Progenitor cell of endocrine pancreas (in vitro differentiated cells): ENCODE data around the gene ATP8B1. TPM values are rescaled to one million over a fixed set of nuclear protein-coding genes. Genes with fewer than 3 reads are reported as not detected.

ENCODE experiments used
- DNase-seq: peaks from one replicate; pipeline ENCODE4 v3.0.0; 2021; ENCODE audit warnings: low spot score; ENCODE audit not compliant: unreplicated experiment
- H3K27ac Mint-ChIP-seq: 2 replicates; pipeline ENCODE4 v1.8.0; 2021; ENCODE audit warnings: mild to moderate bottlenecking, moderate library complexity, mixed read lengths
- H3K27me3 Mint-ChIP-seq: 2 replicates; pipeline ENCODE4 v1.8.0; 2021; ENCODE audit warnings: mixed read lengths
- H3K36me3 Mint-ChIP-seq: 2 replicates; pipeline ENCODE4 v1.8.0; 2022; ENCODE audit warnings: mixed read lengths; ENCODE audit not compliant: insufficient read depth
- H3K4me1 Mint-ChIP-seq: 2 replicates; pipeline ENCODE4 v1.8.0; 2021; ENCODE audit warnings: low read depth, mixed read lengths
- H3K4me3 Mint-ChIP-seq: 2 replicates; pipeline ENCODE4 v1.8.0; 2021; ENCODE audit warnings: low read depth, mild to moderate bottlenecking, moderate library complexity, mixed read lengths
- H3K9me3 Mint-ChIP-seq: 2 replicates; pipeline ENCODE4 v1.8.0; 2021; ENCODE audit warnings: low read depth, mixed read lengths
- total RNA-seq: library from RNA; stranded (reverse); gene quantifications from 2 replicates; pipeline ENCODE4 v1.2.1, GENCODE V29; 2021
- TF ChIP-seq, protein P1 (sequence below): fragments of 200-600 bp; sonication (generic); IDR thresholded peaks from one replicate; pipeline ENCODE4 v1.5.0; 2021; ENCODE audit warnings: antibody characterized with exemption, mild to moderate bottlenecking; ENCODE audit not compliant: unreplicated experiment

ATP8B1 gene
- total RNA-seq, 1 donor from 2014 or later: 21.9 TPM

DNA sequence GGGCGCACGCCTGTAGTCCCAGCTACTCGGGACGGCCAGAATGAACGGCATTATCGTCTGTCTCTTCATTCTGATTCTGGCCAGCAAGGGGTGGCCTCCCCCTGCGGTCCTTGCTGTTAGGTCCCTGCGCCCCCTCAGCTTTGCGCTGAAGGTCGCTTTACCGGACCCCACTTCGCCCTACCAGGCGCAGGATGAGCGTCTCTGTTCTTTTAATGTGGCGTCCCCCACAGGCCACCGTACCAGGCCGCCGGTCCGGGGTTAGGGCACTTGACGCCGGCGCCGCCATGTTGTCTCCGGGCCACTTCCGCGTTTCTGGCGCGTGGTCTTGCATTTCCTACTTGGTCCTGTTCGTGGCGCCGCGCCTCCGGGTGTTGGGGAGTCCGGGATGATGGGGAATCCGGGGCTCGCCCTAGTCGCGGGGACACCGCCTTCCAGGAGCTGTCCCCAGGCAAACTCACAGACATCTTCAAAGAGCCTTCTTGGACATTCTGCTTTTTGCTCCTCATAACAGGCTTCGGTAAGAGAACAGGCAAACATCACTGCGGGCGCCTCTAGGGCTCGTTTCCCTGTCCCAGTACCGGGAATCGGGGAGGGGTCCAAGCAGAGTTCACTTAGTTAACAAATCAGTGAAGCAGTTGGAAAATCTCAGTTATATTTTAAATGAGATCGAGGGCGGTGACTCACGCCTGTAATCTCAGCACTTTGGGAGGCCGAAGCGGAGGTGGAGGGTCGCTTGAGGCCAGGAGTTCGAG, 172.9 kb downstream of the ATP8B1 start:
- peak; percentile 78 for DNase-seq
- Mint-ChIP-seq H3K4me3 (peak overlapping the region; percentile 93), H3K27ac (peak overlapping the region; percentile 95), H3K27me3 (no peaks in the 10 kb centered on the region), H3K9me3 (no peaks in the 10 kb centered on the region), H3K36me3 (peaks cover 4% of the 10 kb centered on the region), H3K4me1 (peaks cover 6% of the 10 kb centered on the region)
- TF ChIP-seq, protein P1, sequence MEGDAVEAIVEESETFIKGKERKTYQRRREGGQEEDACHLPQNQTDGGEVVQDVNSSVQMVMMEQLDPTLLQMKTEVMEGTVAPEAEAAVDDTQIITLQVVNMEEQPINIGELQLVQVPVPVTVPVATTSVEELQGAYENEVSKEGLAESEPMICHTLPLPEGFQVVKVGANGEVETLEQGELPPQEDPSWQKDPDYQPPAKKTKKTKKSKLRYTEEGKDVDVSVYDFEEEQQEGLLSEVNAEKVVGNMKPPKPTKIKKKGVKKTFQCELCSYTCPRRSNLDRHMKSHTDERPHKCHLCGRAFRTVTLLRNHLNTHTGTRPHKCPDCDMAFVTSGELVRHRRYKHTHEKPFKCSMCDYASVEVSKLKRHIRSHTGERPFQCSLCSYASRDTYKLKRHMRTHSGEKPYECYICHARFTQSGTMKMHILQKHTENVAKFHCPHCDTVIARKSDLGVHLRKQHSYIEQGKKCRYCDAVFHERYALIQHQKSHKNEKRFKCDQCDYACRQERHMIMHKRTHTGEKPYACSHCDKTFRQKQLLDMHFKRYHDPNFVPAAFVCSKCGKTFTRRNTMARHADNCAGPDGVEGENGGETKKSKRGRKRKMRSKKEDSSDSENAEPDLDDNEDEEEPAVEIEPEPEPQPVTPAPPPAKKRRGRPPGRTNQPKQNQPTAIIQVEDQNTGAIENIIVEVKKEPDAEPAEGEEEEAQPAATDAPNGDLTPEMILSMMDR: peak; percentile 72

DNA sequence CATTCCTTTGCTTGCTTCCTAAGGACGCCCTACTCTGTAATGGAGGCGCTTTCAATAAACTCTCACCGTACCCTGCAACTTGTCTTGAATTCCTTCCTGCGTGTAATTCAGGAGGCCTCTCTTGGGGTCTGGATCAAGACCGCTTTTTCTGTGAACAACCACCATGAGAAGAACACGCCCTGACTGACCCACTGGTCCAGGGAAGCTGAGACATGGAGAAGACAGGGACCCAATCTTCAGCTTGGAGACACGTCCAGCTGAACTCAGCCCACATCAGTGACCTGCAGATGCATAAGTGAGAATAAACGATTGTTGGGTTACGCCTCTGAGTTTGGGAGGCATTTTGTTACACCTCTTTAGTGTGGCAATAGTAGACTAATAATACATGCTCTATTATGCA, 173.7 kb downstream of the ATP8B1 start:
- Mint-ChIP-seq H3K9me3 (no peaks in the 10 kb centered on the region), H3K36me3 (peaks cover 3% of the 10 kb centered on the region), H3K27ac (no peak overlapping the region), H3K4me1 (peaks cover 6% of the 10 kb centered on the region), H3K27me3 (no peaks in the 10 kb centered on the region), H3K4me3 (peak overlapping the region; percentile 93)
- no peak for DNase-seq
- TF ChIP-seq, protein P1: no peak

DNA sequence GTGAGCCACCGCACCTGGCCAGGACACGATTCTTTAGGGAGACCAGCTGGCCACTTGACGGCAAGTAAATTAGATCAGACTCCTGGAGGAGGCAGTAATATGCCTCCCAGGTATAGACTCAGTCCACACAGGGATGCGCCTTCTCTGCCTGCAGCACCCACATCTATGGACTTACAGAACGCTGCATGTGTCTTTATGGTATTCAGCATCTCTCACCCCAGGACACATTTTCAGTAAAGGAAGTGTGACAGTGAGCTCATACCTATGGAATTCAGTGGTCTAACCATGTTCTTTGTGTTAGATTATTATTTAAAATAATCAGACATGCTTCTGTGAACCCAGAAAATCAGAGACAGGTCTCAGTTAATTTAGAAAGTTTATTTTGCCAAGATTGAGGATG, 175.6 kb downstream of the ATP8B1 start:
- no peaks in the 10 kb centered on the region for H3K9me3 Mint-ChIP-seq
- H3K27ac Mint-ChIP-seq: no peak overlapping the region
- DNase-seq: no peak
- H3K4me1 Mint-ChIP-seq: peaks cover 6% of the 10 kb centered on the region
- H3K36me3 Mint-ChIP-seq: peaks cover 2% of the 10 kb centered on the region
- peak overlapping the region; percentile 11 for H3K4me3 Mint-ChIP-seq
- TF ChIP-seq, protein P1: no peak
- no peaks in the 10 kb centered on the region for H3K27me3 Mint-ChIP-seq

DNA sequence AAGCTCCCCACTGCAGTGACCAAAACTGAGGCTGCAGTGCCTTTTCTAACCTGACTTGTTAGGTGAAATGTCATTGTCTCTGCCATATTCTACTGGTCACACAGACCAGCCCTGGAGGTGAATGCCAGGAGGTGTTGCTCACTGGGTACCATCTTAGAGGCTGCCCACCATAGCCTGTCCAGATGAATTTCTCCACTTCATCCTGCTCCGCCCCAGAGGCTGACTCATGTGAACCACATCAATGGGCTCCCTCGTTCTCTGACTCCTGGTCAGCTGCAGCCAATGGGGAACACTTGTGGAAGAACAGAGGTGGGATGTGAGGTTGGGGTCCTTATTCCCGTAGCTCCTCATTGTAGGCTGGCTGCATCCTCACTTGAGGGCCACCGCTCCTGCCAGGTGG, 178.1 kb downstream of the ATP8B1 start:
- Mint-ChIP-seq H3K9me3 (no peaks in the 10 kb centered on the region), H3K27ac (no peak overlapping the region), H3K36me3 (no peaks in the 10 kb centered on the region), H3K4me3 (no peak overlapping the region), H3K27me3 (no peaks in the 10 kb centered on the region), H3K4me1 (peaks cover 10% of the 10 kb centered on the region)
- TF ChIP-seq, protein P1: no peak
- no peak for DNase-seq

DNA sequence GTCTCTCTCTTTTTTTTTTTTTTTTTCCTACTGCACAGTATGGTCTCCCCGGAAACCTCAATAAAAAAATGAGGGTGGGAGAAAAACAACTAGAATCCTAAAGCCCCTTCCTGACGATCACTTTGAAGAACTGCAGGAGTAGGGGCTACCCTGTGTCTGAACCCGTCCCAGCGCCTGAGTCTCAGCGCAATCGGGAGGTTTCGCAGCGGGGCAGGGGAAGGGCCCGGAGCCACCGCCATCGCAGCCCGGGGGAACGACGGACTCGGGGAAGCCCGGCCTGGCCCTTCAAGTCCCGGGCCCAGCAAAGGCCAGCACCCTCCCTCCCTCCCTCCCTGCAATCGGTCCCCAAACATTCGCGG, 181.9 kb downstream of the ATP8B1 start:
- Mint-ChIP-seq H3K4me3 (peak overlapping the region; percentile 92), H3K27me3 (no peaks in the 10 kb centered on the region), H3K9me3 (no peaks in the 10 kb centered on the region), H3K36me3 (peaks cover 10% of the 10 kb centered on the region), H3K4me1 (peaks cover 10% of the 10 kb centered on the region), H3K27ac (peak overlapping the region; percentile 99)
- TF ChIP-seq, protein P1: no peak
- DNase-seq: no peak
